ENCODE measurements around the gene CLDN1.

CLDN1 gene, protein sequence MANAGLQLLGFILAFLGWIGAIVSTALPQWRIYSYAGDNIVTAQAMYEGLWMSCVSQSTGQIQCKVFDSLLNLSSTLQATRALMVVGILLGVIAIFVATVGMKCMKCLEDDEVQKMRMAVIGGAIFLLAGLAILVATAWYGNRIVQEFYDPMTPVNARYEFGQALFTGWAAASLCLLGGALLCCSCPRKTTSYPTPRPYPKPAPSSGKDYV

GRCh38 chr3:190321789-190322603, at the start of gene CLDN1:
Gene CLDN1, minus strand, starts transcription at chr3:190322446. Its CDS starts 240 bp downstream, at chr3:190322206.
- peak; percentile 79 for DNase-seq

DNA sequence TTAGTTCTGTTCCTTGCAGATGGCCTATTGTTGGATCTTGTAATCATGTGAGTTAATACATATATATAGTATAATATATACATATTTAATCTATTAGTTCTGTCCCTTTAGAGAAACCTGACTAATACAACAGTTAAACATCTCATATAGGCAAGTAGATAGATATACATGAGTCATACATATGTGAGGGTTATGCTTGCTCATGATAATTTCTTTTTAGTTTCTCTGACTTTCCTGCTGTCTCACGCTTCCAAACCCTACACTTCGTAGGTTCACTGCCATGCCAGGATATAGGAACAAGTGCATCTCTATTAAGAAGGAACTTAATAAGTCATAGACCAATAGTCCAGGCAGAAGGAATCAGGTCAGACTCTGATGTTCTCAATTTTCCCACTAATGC, 48.9 kb upstream of the CLDN1 start:
- DNase-seq = no peak

GRCh38 chr3:190370369-190370768, 48.1 kb upstream of the CLDN1 start:
- DNase-seq = no peak

- no peak for DNase-seq
Observed at GRCh38 chr3:190369668-190370295, 47.5 kb upstream of the CLDN1 start.

DNA sequence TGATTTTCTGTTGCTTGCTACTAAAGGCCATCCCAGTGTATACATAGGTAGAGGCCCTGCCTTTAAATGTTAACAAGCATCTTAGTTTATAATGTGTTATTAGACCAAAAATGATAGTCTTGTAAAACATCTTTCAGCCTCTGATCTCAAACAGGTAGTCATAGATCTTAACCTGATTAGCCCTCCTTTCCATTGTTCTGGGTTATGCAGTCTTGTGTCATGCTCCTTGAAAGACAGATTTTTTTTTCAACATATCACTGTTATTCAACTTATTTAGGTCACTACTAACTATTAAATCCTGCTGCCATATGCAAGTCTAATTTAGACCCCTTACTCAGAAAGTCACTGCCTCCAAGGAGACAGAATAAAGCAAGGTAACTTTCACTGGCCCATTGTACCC, 46.6 kb upstream of the CLDN1 start:
- DNase-seq = no peak

DNA sequence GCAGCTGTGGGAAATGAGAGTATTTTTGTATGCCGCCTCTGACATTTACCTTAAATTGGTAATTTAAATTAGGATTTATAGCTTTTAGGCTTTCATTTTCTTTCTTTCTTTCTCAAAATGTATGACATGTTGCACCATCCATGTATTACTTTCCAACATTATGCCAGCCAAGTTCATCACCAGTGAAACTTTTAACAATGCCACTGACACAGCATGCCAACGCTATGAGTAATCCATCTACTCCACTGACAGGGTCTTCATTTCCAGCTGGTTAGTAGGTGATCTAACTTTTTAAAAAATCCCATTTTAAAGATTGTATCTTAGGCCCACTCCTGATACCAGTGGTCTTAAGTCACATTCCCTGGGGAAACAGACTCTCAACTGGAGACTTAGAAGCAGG, 43.9 kb upstream of the CLDN1 start:
- DNase-seq = no peak

DNA sequence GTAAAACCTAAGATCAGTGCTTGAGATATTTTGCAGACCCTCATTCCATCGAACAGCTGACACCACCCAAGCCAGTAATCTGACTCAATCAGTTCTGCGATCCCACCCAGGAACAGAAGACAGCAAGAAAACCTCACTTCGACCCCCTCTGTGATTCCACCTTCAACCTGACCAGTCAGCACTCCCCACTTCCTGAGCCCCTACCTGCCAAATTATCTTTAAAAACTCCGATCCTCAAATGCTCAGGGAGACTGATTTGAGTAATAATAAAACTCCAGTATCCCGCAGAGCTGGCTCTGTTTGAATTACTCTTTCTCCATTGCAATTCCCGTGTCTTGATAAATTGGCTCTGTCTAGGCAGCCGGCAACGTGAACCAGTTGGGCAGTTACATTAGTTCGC, 40.0 kb upstream of the CLDN1 start:
- no peak for DNase-seq

DNA sequence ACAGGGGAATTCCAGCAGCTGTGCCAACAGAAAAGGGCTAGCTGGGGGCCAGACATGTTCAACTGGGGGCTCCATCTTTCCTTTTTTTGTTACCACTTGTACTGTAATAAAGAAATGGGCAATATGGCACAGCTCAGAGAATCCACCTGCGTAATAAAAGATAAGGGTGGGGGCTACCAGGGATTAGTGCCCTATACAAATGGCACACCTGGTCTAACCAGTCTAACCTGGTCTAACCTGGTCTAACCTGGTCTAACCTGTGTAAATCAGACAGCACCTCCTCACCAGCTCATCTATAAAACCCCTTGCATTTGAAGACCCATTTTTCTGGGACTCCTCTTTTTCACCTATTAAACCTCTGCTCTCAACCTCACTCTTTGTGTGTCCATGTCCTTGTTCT, 39.5 kb upstream of the CLDN1 start:
- no peak for DNase-seq

GRCh38 chr3:190360228-190360627, 38.0 kb upstream of the CLDN1 start:
- DNase-seq = no peak

DNA sequence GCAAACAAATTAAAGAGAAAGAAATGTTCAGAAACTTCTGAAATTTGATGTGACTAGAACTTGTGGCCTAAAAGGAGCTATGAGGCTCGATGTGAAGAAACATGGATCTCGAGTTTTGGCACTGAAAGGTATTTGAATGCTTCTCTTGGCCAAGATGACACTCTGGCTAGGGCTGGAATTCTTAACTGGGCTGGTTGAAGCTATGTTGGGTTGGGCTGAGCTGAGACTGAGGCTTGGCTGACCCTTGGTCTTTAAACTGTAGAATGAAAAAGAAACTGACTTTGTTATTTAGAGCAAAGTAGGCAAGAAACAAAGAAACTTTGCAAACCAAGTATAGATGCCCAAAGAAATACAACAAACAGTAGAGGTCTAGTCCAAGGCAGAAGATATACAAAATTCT, 37.6 kb upstream of the CLDN1 start:
- no peak for DNase-seq

- DNase-seq = no peak
Observed at GRCh38 chr3:190357468-190357867, 35.2 kb upstream of the CLDN1 start.

DNA sequence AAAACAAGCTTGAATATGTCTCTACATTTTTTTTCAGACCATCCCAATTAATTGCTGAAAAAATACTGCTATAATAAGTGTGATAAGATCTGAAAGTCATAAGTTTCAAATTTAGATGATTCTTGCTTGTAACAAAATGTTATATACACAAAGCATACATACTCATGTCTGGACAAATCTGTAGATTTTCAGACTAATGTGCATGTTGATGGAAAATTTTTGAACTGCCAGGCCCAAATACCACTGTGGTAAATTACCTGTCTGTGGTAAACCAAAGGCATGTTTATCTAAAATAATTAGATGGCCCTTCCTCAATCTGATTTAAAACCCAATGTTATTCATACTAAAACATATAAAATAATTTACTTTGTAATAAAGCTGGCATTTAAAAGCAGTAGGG, 34.0 kb upstream of the CLDN1 start:
- no peak for DNase-seq

DNA sequence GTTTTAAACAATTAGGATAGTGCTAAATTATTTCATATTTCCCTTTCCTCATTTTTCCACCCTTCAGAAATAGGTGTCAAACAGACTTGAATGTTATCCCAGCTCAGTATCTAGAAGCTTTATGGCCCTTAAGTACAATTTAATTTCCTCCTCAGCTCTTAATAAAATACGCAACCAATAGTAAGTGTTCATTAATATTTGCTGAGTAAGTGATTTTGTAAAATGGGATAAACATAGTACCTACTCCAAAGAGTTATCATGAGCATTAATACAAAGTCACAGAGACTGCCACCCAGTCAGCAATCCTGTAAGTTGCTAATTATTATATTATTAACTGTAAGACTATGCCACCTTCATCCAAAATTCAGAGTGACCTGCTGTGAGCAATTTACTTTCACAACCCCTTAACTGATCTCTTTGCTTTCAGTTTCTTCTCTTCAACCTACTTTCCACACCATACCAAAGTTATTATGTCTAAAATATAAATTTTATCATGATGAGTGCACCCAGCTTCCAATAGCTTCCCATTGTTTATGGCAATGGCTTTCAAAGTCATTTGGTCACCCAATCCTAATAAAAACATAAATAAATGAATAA, 30.7 kb upstream of the CLDN1 start:
- no peak for DNase-seq

- no peak for DNase-seq
Observed at GRCh38 chr3:190346541-190346940, 24.3 kb upstream of the CLDN1 start.

- no peak for DNase-seq
Observed at GRCh38 chr3:190345878-190346277, 23.6 kb upstream of the CLDN1 start.

- no peak for DNase-seq
Observed at GRCh38 chr3:190345027-190345821, 23.0 kb upstream of the CLDN1 start.

GRCh38 chr3:190340071-190340470, 17.8 kb upstream of the CLDN1 start:
- no peak for DNase-seq

- DNase-seq = no peak
Observed at GRCh38 chr3:190339130-190339529, 16.9 kb upstream of the CLDN1 start.

- no peak for DNase-seq
Observed at GRCh38 chr3:190338717-190339116, 16.5 kb upstream of the CLDN1 start.

GRCh38 chr3:190337301-190337700, 15.1 kb upstream of the CLDN1 start:
- DNase-seq = no peak

- no peak for DNase-seq
Observed at GRCh38 chr3:190336516-190337189, 14.4 kb upstream of the CLDN1 start.

GRCh38 chr3:190333961-190334360, 11.7 kb upstream of the CLDN1 start:
- DNase-seq = no peak

Measured in activated naive CD4-positive, alpha-beta T cell treated with anti-CD3 and anti-CD28 coated beads, Interleukin-2, amount 50 U/mL, for 16 hours (primary cell).